Trophoblast cell (in vitro differentiated cells and primary cell): Measurements from ENCODE around the gene ZC3H8. TPM values are rescaled to one million over a fixed set of nuclear protein-coding genes. Genes with fewer than 3 reads are reported as not detected.

Experiments used
- DNase-seq, 2 donors: peaks; one replicate each; pipeline ENCODE4 v3.0.0-alpha.2; 2016
- H2AFZ ChIP-seq: 2 replicates; pipeline ENCODE4 v1.6.1; 2013; ENCODE audit warnings: low read length, moderate library complexity, mild to moderate bottlenecking; ENCODE audit not compliant: insufficient read depth, poor library complexity
- H2AK5ac ChIP-seq: 2 replicates; pipeline ENCODE4 v1.6.1; 2013; ENCODE audit warnings: mild to moderate bottlenecking, low read length
- H2BK120ac ChIP-seq: 2 replicates; pipeline ENCODE4 v1.6.1; 2013; ENCODE audit warnings: low read length, mild to moderate bottlenecking, moderate library complexity; ENCODE audit not compliant: insufficient read depth, poor library complexity
- H2BK12ac ChIP-seq: 2 replicates; pipeline ENCODE4 v1.6.1; 2013; ENCODE audit warnings: mild to moderate bottlenecking, low read length, moderate library complexity
- H2BK5ac ChIP-seq: 2 replicates; pipeline ENCODE4 v1.6.1; 2013; ENCODE audit warnings: low read length, low read depth, moderate library complexity, mild to moderate bottlenecking; ENCODE audit not compliant: poor library complexity
- H3K14ac ChIP-seq: 2 replicates; pipeline ENCODE4 v1.6.1; 2013; ENCODE audit warnings: mild to moderate bottlenecking, low read length
- H3K18ac ChIP-seq: 2 replicates; pipeline ENCODE4 v1.6.1; 2013; ENCODE audit warnings: mild to moderate bottlenecking, low read length
- H3K23ac ChIP-seq: 2 replicates; pipeline ENCODE4 v1.6.1; 2013; ENCODE audit warnings: low read length
- H3K27ac ChIP-seq: 2 replicates; pipeline ENCODE4 v1.5.1; 2013; ENCODE audit warnings: low read depth, mild to moderate bottlenecking, inconsistent platforms, low read length, moderate library complexity
- H3K27me3 ChIP-seq: 2 replicates; pipeline ENCODE4 v1.6.1; 2013; ENCODE audit warnings: inconsistent platforms, mild to moderate bottlenecking, low read length, moderate library complexity; ENCODE audit not compliant: insufficient read depth
- H3K36me3 ChIP-seq, 2 experiments: 1 replicate in 1 of 2; 2 replicates in 1 of 2; pipeline ENCODE4 v1.6.1; 2013; ENCODE audit warnings: low read length in 2 of 2, mild to moderate bottlenecking in 2 of 2, moderate library complexity in 1 of 2; ENCODE audit not compliant: insufficient read depth in 2 of 2, control insufficient read depth in 1 of 2
- H3K4ac ChIP-seq: 2 replicates; pipeline ENCODE4 v1.6.1; 2013; ENCODE audit warnings: low read depth, mild to moderate bottlenecking, low read length, moderate library complexity
- H3K4me1 ChIP-seq, 2 experiments: 1 replicate in 1 of 2; 2 replicates in 1 of 2; pipeline ENCODE4 v1.6.1; 2013; ENCODE audit warnings: low read length in 2 of 2, mild to moderate bottlenecking in 2 of 2, moderate library complexity in 1 of 2; ENCODE audit not compliant: insufficient read depth in 2 of 2, control insufficient read depth in 1 of 2
- H3K4me2 ChIP-seq: 2 replicates; pipeline ENCODE4 v1.6.1; 2013; ENCODE audit warnings: inconsistent platforms, mild to moderate bottlenecking, low read length, moderate library complexity
- H3K4me3 ChIP-seq: 2 replicates; pipeline ENCODE4 v1.5.1; 2013; ENCODE audit warnings: mild to moderate bottlenecking, low read depth, low read length, inconsistent platforms
- H3K79me1 ChIP-seq: one replicate; pipeline ENCODE4 v1.6.1; 2013; ENCODE audit warnings: low read length
- H3K79me2 ChIP-seq: 2 replicates; pipeline ENCODE4 v1.6.1; 2013; ENCODE audit warnings: low read length, mild to moderate bottlenecking; ENCODE audit not compliant: control insufficient read depth, insufficient read depth, poor library complexity
- H3K9ac ChIP-seq: 2 replicates; pipeline ENCODE4 v1.6.1; 2013; ENCODE audit warnings: mild to moderate bottlenecking, low read length
- H3K9me3 ChIP-seq: 2 replicates; pipeline ENCODE4 v1.6.1; 2013; ENCODE audit warnings: low read depth, mild to moderate bottlenecking, control low read depth, inconsistent platforms, low read length; ENCODE audit not compliant: insufficient read depth
- H4K12ac ChIP-seq: 2 replicates; pipeline ENCODE4 v1.6.1; 2013; ENCODE audit warnings: low read depth, mild to moderate bottlenecking, low read length, moderate library complexity
- H4K8ac ChIP-seq: 2 replicates; pipeline ENCODE4 v1.6.1; 2013; ENCODE audit warnings: low read depth, mild to moderate bottlenecking, low read length, moderate library complexity
- H4K91ac ChIP-seq: one replicate; pipeline ENCODE4 v1.6.1; 2013; ENCODE audit warnings: low read depth, mild to moderate bottlenecking, low read length, moderate library complexity
- WGBS: extraction: QIAGEN DNeasy Blood & Tissue Kit; methylation state at CpG from one replicate; pipeline ENCODE4 v1.1.7; 2013; ENCODE audit warnings: missing lambda C conversion rate; ENCODE audit not compliant: insufficient read length, insufficient coverage; ENCODE audit errors: extremely low coverage; 5-methylcytosine and 5-hydroxymethylcytosine counted together
- polyA plus RNA-seq: library from polyadenylated mRNA; stranded (reverse); fragments of 200-250 nt; gene quantifications from 2 replicates; pipeline ENCODE4 v1.2.3, GENCODE V29; 2013

ZC3H8 gene
- polyA plus RNA-seq = 11.4 and 12.5 TPM in 2 replicates

GRCh38 chr2:112254466-112255240, at the start of gene ZC3H8:
ZC3H8 (minus strand) TSS chr2:112255042; CDS start chr2:112254981, 61 bp downstream.
- Histone ChIP-seq H4K12ac (peak within 1 kb of the TSS; percentile 34), H3K27ac (peak within 1 kb of the TSS; percentile 73), H2BK12ac (no peak within 1 kb of the TSS), H3K79me1 (peaks cover 7% of the 10 kb centered on the region), H3K9me3 (no peaks in the 10 kb centered on the region), H3K4me2 (peak within 1 kb of the TSS; percentile 99), H3K4me3 (peak within 1 kb of the TSS; percentile 80), H3K79me2 (no peaks in the 10 kb centered on the region), H2BK5ac (peak within 1 kb of the TSS; percentile 66), H3K36me3 (no peaks in the 10 kb centered on the region), H3K4me1 (no peaks in the 10 kb centered on the region), H2AK5ac (no peak within 1 kb of the TSS), H2BK120ac (peak within 1 kb of the TSS; percentile 83), H3K27me3 (no peaks in the 10 kb centered on the region), H4K91ac (peak within 1 kb of the TSS; percentile 61), H3K14ac (peak within 1 kb of the TSS; percentile 87), H3K23ac (no peak within 1 kb of the TSS), H2AFZ (peak within 1 kb of the TSS; percentile 96), H3K18ac (peak within 1 kb of the TSS; percentile 95), H4K8ac (peak within 1 kb of the TSS; percentile 91), H3K4ac (peak within 1 kb of the TSS; percentile 60), H3K9ac (peak within 1 kb of the TSS; percentile 91)
- DNase-seq = peak; percentile 92 to 98
- WGBS = no CpG with 5 or more reads among the region's 68 CpGs

- no peak for DNase-seq
- no peaks in the 10 kb centered on the region for H3K4me1 ChIP-seq
- WGBS = no CpG with 5 or more reads among the region's 2 CpGs
Observed at GRCh38 chr2:112304298-112304941, 49.6 kb upstream of the ZC3H8 start.

GRCh38 chr2:112301973-112302372, 47.1 kb upstream of the ZC3H8 start:
- Histone ChIP-seq H3K4me2 (no peak overlapping the region), H3K23ac (no peak overlapping the region), H3K27me3 (no peaks in the 10 kb centered on the region), H2AK5ac (no peak overlapping the region), H3K18ac (no peak overlapping the region), H3K36me3 (no peaks in the 10 kb centered on the region), H3K79me1 (no peaks in the 10 kb centered on the region), H3K4me3 (no peak overlapping the region), H3K4me1 (no peaks in the 10 kb centered on the region), H3K27ac (no peak overlapping the region), H2BK12ac (no peak overlapping the region), H3K9ac (no peak overlapping the region), H4K91ac (no peak overlapping the region), H3K79me2 (no peaks in the 10 kb centered on the region), H3K9me3 (no peaks in the 10 kb centered on the region), H2BK5ac (no peak overlapping the region), H2BK120ac (no peak overlapping the region), H4K12ac (no peak overlapping the region), H2AFZ (no peak overlapping the region), H3K4ac (no peak overlapping the region), H3K14ac (no peak overlapping the region), H4K8ac (no peak overlapping the region)
- DNase-seq = no peak

More at GRCh38 chr2:112304298-112304941, 49.6 kb upstream of the ZC3H8 start:
- H3K27ac ChIP-seq = no peak overlapping the region
- H4K12ac ChIP-seq = no peak overlapping the region
- no peak overlapping the region for H3K23ac ChIP-seq
- no peak overlapping the region for H2AFZ ChIP-seq
- no peak overlapping the region for H3K9ac ChIP-seq
- no peak overlapping the region for H3K14ac ChIP-seq
- no peaks in the 10 kb centered on the region for H3K36me3 ChIP-seq
- H2BK12ac ChIP-seq = no peak overlapping the region
- H2BK120ac ChIP-seq = no peak overlapping the region
- no peak overlapping the region for H4K8ac ChIP-seq
- H3K27me3 ChIP-seq = no peaks in the 10 kb centered on the region
- H3K18ac ChIP-seq = no peak overlapping the region
- H3K4ac ChIP-seq = no peak overlapping the region
- no peak overlapping the region for H4K91ac ChIP-seq
- H3K79me2 ChIP-seq = no peaks in the 10 kb centered on the region
- H3K79me1 ChIP-seq = no peaks in the 10 kb centered on the region
- no peaks in the 10 kb centered on the region for H3K9me3 ChIP-seq
- H3K4me2 ChIP-seq = no peak overlapping the region
- H2BK5ac ChIP-seq = no peak overlapping the region
- H2AK5ac ChIP-seq = no peak overlapping the region
- H3K4me3 ChIP-seq = no peak overlapping the region

- Histone ChIP-seq H3K14ac (no peak overlapping the region), H3K79me1 (no peaks in the 10 kb centered on the region)
- peak; percentile 20 to 87 for DNase-seq
Observed at GRCh38 chr2:112301171-112301584, 46.3 kb upstream of the ZC3H8 start.

More at GRCh38 chr2:112301171-112301584, 46.3 kb upstream of the ZC3H8 start:
- H3K36me3 ChIP-seq = no peaks in the 10 kb centered on the region
- H2BK5ac ChIP-seq = no peak overlapping the region
- no peak overlapping the region for H3K4me3 ChIP-seq
- H3K9ac ChIP-seq = no peak overlapping the region
- H2AK5ac ChIP-seq = no peak overlapping the region
- H3K4me2 ChIP-seq = no peak overlapping the region
- H3K27me3 ChIP-seq = no peaks in the 10 kb centered on the region
- no peak overlapping the region for H2BK120ac ChIP-seq
- no peaks in the 10 kb centered on the region for H3K4me1 ChIP-seq
- H2BK12ac ChIP-seq = no peak overlapping the region
- H4K12ac ChIP-seq = no peak overlapping the region
- no peak overlapping the region for H2AFZ ChIP-seq
- no peak overlapping the region for H3K4ac ChIP-seq
- no peaks in the 10 kb centered on the region for H3K9me3 ChIP-seq
- H3K23ac ChIP-seq = no peak overlapping the region
- H4K91ac ChIP-seq = no peak overlapping the region
- no peaks in the 10 kb centered on the region for H3K79me2 ChIP-seq
- H3K18ac ChIP-seq = no peak overlapping the region
- no peak overlapping the region for H3K27ac ChIP-seq
- no peak overlapping the region for H4K8ac ChIP-seq
